Activated CD4-positive, alpha-beta memory T cell treated with anti-CD3 and anti-CD28 coated beads for 36 hours (primary cell): Measurements from ENCODE around the gene GAB2. TPM values are rescaled to one million over a fixed set of nuclear protein-coding genes. Genes with fewer than 3 reads are reported as not detected.
A peak's percentile ranks its signal among the peaks of the same experiment; 100 is the strongest.

Source experiments
- CTCF ChIA-PET: fragments of 350-600 bp; sonication (Branson Sonifier 250); formaldehyde crosslinking; loops from one replicate; lab custom pipeline; 2021; ENCODE audit warnings: antibody characterized with exemption, inconsistent platforms; lab: Charles Lee
- POLR2A ChIA-PET: fragments of 350-600 bp; sonication (Branson Sonifier 250); formaldehyde crosslinking; loops from one replicate; lab custom pipeline; 2021; ENCODE audit warnings: antibody characterized with exemption; lab: Charles Lee
- DNase-seq: peaks from one replicate; pipeline ENCODE4 v3.0.0-alpha.2; 2020
- H3K27ac Mint-ChIP-seq: one replicate; pipeline ENCODE4 v1.8.0; 2021; ENCODE audit warnings: mixed read lengths
- H3K27me3 Mint-ChIP-seq: one replicate; pipeline ENCODE4 v1.8.0; 2021; ENCODE audit warnings: mixed read lengths
- H3K36me3 Mint-ChIP-seq: one replicate; pipeline ENCODE4 v1.8.0; 2021; ENCODE audit warnings: mixed read lengths
- H3K4me1 Mint-ChIP-seq: one replicate; pipeline ENCODE4 v1.8.0; 2021; ENCODE audit warnings: low read depth, mixed read lengths
- H3K4me3 Mint-ChIP-seq: one replicate; pipeline ENCODE4 v1.8.0; 2021; ENCODE audit warnings: mild to moderate bottlenecking, mixed read lengths
- H3K9me3 Mint-ChIP-seq: one replicate; pipeline ENCODE4 v1.8.0; 2021; ENCODE audit warnings: mixed read lengths
- intact Hi-C: fragments of 100-400 bp; cut with micrococcal nuclease; formaldehyde crosslinking; loops from one replicate; pipeline ENCODE4 v1.15.1; 2023
- total RNA-seq, 2 experiments: library from RNA; stranded (reverse); gene quantifications; one replicate each; pipeline ENCODE4 v1.2.3, GENCODE V29; 2021

Gene GAB2
- total RNA-seq, 2 experiments from 2014 or later: 8.9 to 11.1 TPM

GRCh38 chr11:78449866-78450265, 32.2 kb upstream of the GAB2 start:
- POLR2A ChIA-PET: no interaction called here

GRCh38 chr11:78446210-78446609, 28.6 kb upstream of the GAB2 start:
- H3K9me3 Mint-ChIP-seq: no peaks in the 10 kb centered on the region
- H3K27ac Mint-ChIP-seq: no peak overlapping the region
- H3K27me3 Mint-ChIP-seq: no peaks in the 10 kb centered on the region
- intact Hi-C loops: no loop called here
- POLR2A ChIA-PET: no interaction called here
- no peak for DNase-seq
- peaks cover 15% of the 10 kb centered on the region for H3K36me3 Mint-ChIP-seq
- no peak overlapping the region for H3K4me3 Mint-ChIP-seq
- CTCF ChIA-PET: interaction anchor here (1.3 kb wide), 1 partner anchor 118 kb away, joined by 3 read pairs; no protein-coding TSS in a partner anchor
- H3K4me1 Mint-ChIP-seq: no peaks in the 10 kb centered on the region

More at GRCh38 chr11:78449866-78450265, 32.2 kb upstream of the GAB2 start:
- no peaks in the 10 kb centered on the region for H3K9me3 Mint-ChIP-seq
- H3K4me1 Mint-ChIP-seq: peaks cover 9% of the 10 kb centered on the region
- no peak for DNase-seq
- no peak overlapping the region for H3K27ac Mint-ChIP-seq
- no peak overlapping the region for H3K4me3 Mint-ChIP-seq
- H3K27me3 Mint-ChIP-seq: no peaks in the 10 kb centered on the region
- CTCF ChIA-PET: no interaction called here
- intact Hi-C loops: no loop called here
- H3K36me3 Mint-ChIP-seq: peaks cover 2% of the 10 kb centered on the region

GRCh38 chr11:78444726-78445125, 27.1 kb upstream of the GAB2 start:
- no peaks in the 10 kb centered on the region for H3K9me3 Mint-ChIP-seq
- H3K27ac Mint-ChIP-seq: no peak overlapping the region
- intact Hi-C loops: no loop called here
- no peak for DNase-seq
- ChIA-PET POLR2A (interaction anchor here (0.7 kb wide), 1 partner anchor 228 kb away, joined by 4 read pairs; no protein-coding TSS in a partner anchor), CTCF (no interaction called here)
- H3K36me3 Mint-ChIP-seq: peaks cover 15% of the 10 kb centered on the region
- H3K4me1 Mint-ChIP-seq: no peaks in the 10 kb centered on the region
- no peak overlapping the region for H3K4me3 Mint-ChIP-seq
- H3K27me3 Mint-ChIP-seq: no peaks in the 10 kb centered on the region

- Mint-ChIP-seq H3K4me3 (no peak overlapping the region), H3K9me3 (no peaks in the 10 kb centered on the region), H3K4me1 (no peaks in the 10 kb centered on the region), H3K27me3 (no peaks in the 10 kb centered on the region), H3K36me3 (peaks cover 19% of the 10 kb centered on the region), H3K27ac (no peak overlapping the region)
- DNase-seq: no peak
- intact Hi-C loops: no loop called here
- ChIA-PET CTCF (no interaction called here), POLR2A (no interaction called here)
These were observed 24.3 kb upstream of the GAB2 start for GRCh38 chr11:78441956-78442355.

GRCh38 chr11:78438298-78438975, 20.8 kb upstream of the GAB2 start:
- CTCF ChIA-PET: no interaction called here
- peaks cover 16% of the 10 kb centered on the region for H3K36me3 Mint-ChIP-seq

GRCh38 chr11:78432956-78433355, 15.3 kb upstream of the GAB2 start:
- intact Hi-C loops: no loop called here
- Mint-ChIP-seq H3K27me3 (no peaks in the 10 kb centered on the region), H3K4me1 (peaks cover 13% of the 10 kb centered on the region), H3K36me3 (peaks cover 8% of the 10 kb centered on the region), H3K27ac (no peak overlapping the region), H3K9me3 (no peaks in the 10 kb centered on the region), H3K4me3 (no peak overlapping the region)
- CTCF ChIA-PET: interaction anchor here (0.6 to 4.8 kb wide), 3 partner anchors 131 to 304 kb away, joined by 3 to 26 read pairs (median 4); no protein-coding TSS in a partner anchor
- POLR2A ChIA-PET: no interaction called here
- DNase-seq: no peak

More at GRCh38 chr11:78438298-78438975, 20.8 kb upstream of the GAB2 start:
- Mint-ChIP-seq H3K9me3 (no peaks in the 10 kb centered on the region), H3K27me3 (no peaks in the 10 kb centered on the region), H3K27ac (no peak overlapping the region), H3K4me3 (no peak overlapping the region), H3K4me1 (no peaks in the 10 kb centered on the region)
- POLR2A ChIA-PET: no interaction called here
- DNase-seq: no peak
- intact Hi-C loops: no loop called here

- intact Hi-C loops: no loop called here
- no peak for DNase-seq
- POLR2A ChIA-PET: no interaction called here
These were observed 14.5 kb upstream of the GAB2 start for GRCh38 chr11:78432058-78432515.

GRCh38 chr11:78429660-78430059, 12.0 kb upstream of the GAB2 start:
- Mint-ChIP-seq H3K4me1 (peaks cover 41% of the 10 kb centered on the region), H3K27ac (no peak overlapping the region), H3K4me3 (no peak overlapping the region), H3K9me3 (no peaks in the 10 kb centered on the region), H3K27me3 (no peaks in the 10 kb centered on the region), H3K36me3 (peaks cover 4% of the 10 kb centered on the region)
- intact Hi-C loops: no loop called here
- DNase-seq: no peak
- ChIA-PET CTCF (interaction anchor here (1.4 to 7.8 kb wide), 3 partner anchors 10 to 134 kb away, joined by 4 to 49 read pairs (median 26); partner anchors contain the start of gene GAB2), POLR2A (no interaction called here)

More at GRCh38 chr11:78432058-78432515, 14.5 kb upstream of the GAB2 start:
- Mint-ChIP-seq H3K4me1 (peaks cover 21% of the 10 kb centered on the region), H3K9me3 (no peaks in the 10 kb centered on the region), H3K27ac (no peak overlapping the region), H3K36me3 (peaks cover 5% of the 10 kb centered on the region), H3K27me3 (no peaks in the 10 kb centered on the region), H3K4me3 (no peak overlapping the region)
- CTCF ChIA-PET: interaction anchor here (0.6 to 7.8 kb wide), 5 partner anchors 12 to 303 kb away, joined by 3 to 49 read pairs (median 4); partner anchors contain the start of gene GAB2

GRCh38 chr11:78429209-78429608, 11.6 kb upstream of the GAB2 start:
- CTCF ChIA-PET: interaction anchor here (1.4 to 7.8 kb wide), 3 partner anchors 10 to 135 kb away, joined by 4 to 49 read pairs (median 26); partner anchors contain the start of gene GAB2
- POLR2A ChIA-PET: no interaction called here
- Mint-ChIP-seq H3K4me1 (peaks cover 46% of the 10 kb centered on the region), H3K9me3 (no peaks in the 10 kb centered on the region), H3K27me3 (no peaks in the 10 kb centered on the region), H3K36me3 (peaks cover 4% of the 10 kb centered on the region), H3K27ac (no peak overlapping the region), H3K4me3 (no peak overlapping the region)
- DNase-seq: no peak
- intact Hi-C loops: no loop called here

- Mint-ChIP-seq H3K4me3 (no peak overlapping the region), H3K4me1 (peaks cover 48% of the 10 kb centered on the region), H3K27ac (no peak overlapping the region), H3K27me3 (no peaks in the 10 kb centered on the region), H3K9me3 (no peaks in the 10 kb centered on the region), H3K36me3 (peaks cover 4% of the 10 kb centered on the region)
- CTCF ChIA-PET: interaction anchor here (1.4 to 7.8 kb wide), 3 partner anchors 11 to 135 kb away, joined by 4 to 49 read pairs (median 26); partner anchors contain the start of gene GAB2
- intact Hi-C loops: no loop called here
- no peak for DNase-seq
- POLR2A ChIA-PET: no interaction called here
These were observed 11.2 kb upstream of the GAB2 start for GRCh38 chr11:78428773-78429172.

GRCh38 chr11:78428266-78428636, 10.6 kb upstream of the GAB2 start:
- Mint-ChIP-seq H3K4me3 (no peak overlapping the region), H3K27ac (no peak overlapping the region), H3K27me3 (no peaks in the 10 kb centered on the region), H3K36me3 (peaks cover 4% of the 10 kb centered on the region), H3K9me3 (no peaks in the 10 kb centered on the region), H3K4me1 (peaks cover 48% of the 10 kb centered on the region)
- DNase-seq: no peak
- intact Hi-C loops: no loop called here
- CTCF ChIA-PET: interaction anchor here (4.8 to 7.8 kb wide), 2 partner anchors 11 to 136 kb away, joined by 26 to 49 read pairs; partner anchors contain the start of gene GAB2
- POLR2A ChIA-PET: no interaction called here

- no peaks in the 10 kb centered on the region for H3K27me3 Mint-ChIP-seq
- intact Hi-C loops: no loop called here
- peak; percentile 35 for DNase-seq
- H3K4me3 Mint-ChIP-seq: no peak overlapping the region
- CTCF ChIA-PET: interaction anchor here (0.9 to 7.8 kb wide), 3 partner anchors 11 to 137 kb away, joined by 3 to 49 read pairs (median 26); partner anchors contain the start of gene GAB2
- H3K4me1 Mint-ChIP-seq: peaks cover 48% of the 10 kb centered on the region
- peaks cover 4% of the 10 kb centered on the region for H3K36me3 Mint-ChIP-seq
- POLR2A ChIA-PET: no interaction called here
- H3K9me3 Mint-ChIP-seq: no peaks in the 10 kb centered on the region
- no peak overlapping the region for H3K27ac Mint-ChIP-seq
These were observed 10.1 kb upstream of the GAB2 start for GRCh38 chr11:78427615-78428265.
